GM18517 (cell line): ENCODE results near the gene SDCCAG8.

Experiments used
- ATAC-seq: cut with Tn5 transposase; IDR thresholded peaks from one replicate; pipeline ENCODE4 v1.9.1; 2021; ENCODE audit warnings: mild to moderate bottlenecking, moderate library complexity; ENCODE audit not compliant: unreplicated experiment

The SDCCAG8 gene

GRCh38 chr1:243415663-243416408, 160.0 kb downstream of the SDCCAG8 start:
- no peak for ATAC-seq

- ATAC-seq, result no peak
Observed at GRCh38 chr1:243416495-243416894, 160.7 kb downstream of the SDCCAG8 start.

- no peak for ATAC-seq
Observed at GRCh38 chr1:243420016-243420945, 164.4 kb downstream of the SDCCAG8 start.

GRCh38 chr1:243420946-243421685, 165.3 kb downstream of the SDCCAG8 start:
- ATAC-seq, result no peak

- peak; percentile 76 for ATAC-seq
Observed at GRCh38 chr1:243421784-243422183, 165.9 kb downstream of the SDCCAG8 start.

- ATAC-seq, result no peak
Observed at GRCh38 chr1:243422362-243422761, 166.5 kb downstream of the SDCCAG8 start.

GRCh38 chr1:243428084-243428483, 172.2 kb downstream of the SDCCAG8 start:
- ATAC-seq, result no peak

- no peak for ATAC-seq
Observed at GRCh38 chr1:243428617-243429342, 172.9 kb downstream of the SDCCAG8 start.

- ATAC-seq, result no peak
Observed at GRCh38 chr1:243431591-243431990, 175.8 kb downstream of the SDCCAG8 start.

- ATAC-seq, result no peak
Observed at GRCh38 chr1:243432136-243432535, 176.3 kb downstream of the SDCCAG8 start.

- no peak for ATAC-seq
Observed at GRCh38 chr1:243433737-243434370, 178.0 kb downstream of the SDCCAG8 start.

- no peak for ATAC-seq
Observed at GRCh38 chr1:243434594-243434993, 178.8 kb downstream of the SDCCAG8 start.

GRCh38 chr1:243435836-243436235, 180.0 kb downstream of the SDCCAG8 start:
- ATAC-seq, result no peak

- ATAC-seq, result no peak
Observed at GRCh38 chr1:243438146-243438545, 182.3 kb downstream of the SDCCAG8 start.

- ATAC-seq, result no peak
Observed at GRCh38 chr1:243438815-243439214, 183.0 kb downstream of the SDCCAG8 start.

GRCh38 chr1:243440406-243440805, 184.6 kb downstream of the SDCCAG8 start:
- no peak for ATAC-seq

- ATAC-seq, result no peak
Observed at GRCh38 chr1:243441601-243442000, 185.8 kb downstream of the SDCCAG8 start.

GRCh38 chr1:243443557-243443956, 187.7 kb downstream of the SDCCAG8 start:
- ATAC-seq, result no peak

- ATAC-seq, result no peak
Observed at GRCh38 chr1:243447347-243447746, 191.5 kb downstream of the SDCCAG8 start.

GRCh38 chr1:243447844-243448243, 192.0 kb downstream of the SDCCAG8 start:
- no peak for ATAC-seq
